Measurements from ENCODE around the gene CCL24. TPM values are rescaled to one million over a fixed set of nuclear protein-coding genes. Genes with fewer than 3 reads are reported as not detected.

The CCL24 gene
- total and polyA plus RNA-seq, 2 of the 4 experiments (the other 2 are of a cell fraction): not detected

- Histone ChIP-seq H3K4me2 (ENCODE audit: low read depth, low read length) (no peak within 1 kb of the TSS), H2AFZ (replicated peaks; ENCODE audit: low read length, poor library complexity) (peak within 1 kb of the TSS; percentile 40), H3K9me1 (ENCODE audit: insufficient read depth, low read length) (no peaks in the 10 kb centered on the region), H3K27ac (ENCODE audit: insufficient read depth, low read length) (no peak within 1 kb of the TSS), H2BK5ac (ENCODE audit: low read depth, low read length, poor library complexity, severe bottlenecking) (no peak within 1 kb of the TSS), H3K18ac (ENCODE audit: low read depth, low read length) (no peak within 1 kb of the TSS), H3K9me3 (ENCODE audit: control insufficient read depth, insufficient read depth, low read length) (no peaks in the 10 kb centered on the region), H3K4me1 (ENCODE audit: control insufficient read depth, insufficient read depth, low read length) (peaks cover 3% of the 10 kb centered on the region; the same call in 1 of the 2 replicates), H3K36me3 (ENCODE audit: control insufficient read depth, insufficient read depth, low read length) (no peaks in the 10 kb centered on the region), H3K14ac (replicated peaks; ENCODE audit: low read depth, low read length) (no peak within 1 kb of the TSS), H3K4me3 (ENCODE audit: insufficient read depth, low read depth, low read length) (no peak within 1 kb of the TSS), H2AK5ac (ENCODE audit: low read depth, low read length) (peak within 1 kb of the TSS; percentile 23; the same call in 1 of the 2 replicates), H3K27me3 (ENCODE audit: control insufficient read depth, insufficient read depth, low read length) (peaks cover 7% of the 10 kb centered on the region), H2AK9ac (replicated peaks; ENCODE audit: low read depth, low read length, poor library complexity) (peak within 1 kb of the TSS; percentile 0), H2BK15ac (ENCODE audit: low read depth, low read length) (no peak within 1 kb of the TSS; the same call in 2 of the 3 replicates), H2BK120ac (ENCODE audit: low read depth, low read length) (no peak within 1 kb of the TSS), H3K23ac (ENCODE audit: low read depth, low read length) (no peak within 1 kb of the TSS), H3K56ac (ENCODE audit: extremely low read depth, insufficient read depth, low read length) (no peak within 1 kb of the TSS), H3K79me1 (ENCODE audit: low read depth in 1 of 2, low read length in 2 of 2) (no peaks in the 10 kb centered on the region), H3K4ac (ENCODE audit: low read depth, low read length) (no peak within 1 kb of the TSS), H2BK20ac (ENCODE audit: low read depth, low read length) (no peak within 1 kb of the TSS; the same call in 1 of the 2 replicates), H4K91ac (ENCODE audit: insufficient read depth, low read depth, low read length) (peak within 1 kb of the TSS; percentile 29; the same call in 1 of the 2 replicates), H4K8ac (ENCODE audit: low read depth in 2 of 2, low read length in 2 of 2) (no peak within 1 kb of the TSS), H3K9ac (ENCODE audit: low read depth, low read length) (no peak within 1 kb of the TSS), H4K20me1 (ENCODE audit: insufficient read depth, low read length) (no peaks in the 10 kb centered on the region), H4K5ac (ENCODE audit: low read depth, low read length) (no peak within 1 kb of the TSS)
- ATAC-seq (ENCODE audit: low read depth) (peak; percentile 73), DNase-seq (peak; percentile 79)
- dilution Hi-C loops (cut with HindIII; ENCODE audit: low sequenced_read_pairs, unreplicated experiment): no loop called here
- ChIA-PET CTCF (no interaction called here), POLR2A (ENCODE audit: unreplicated experiment) (no interaction called here)
- WGBS, 2 experiments (ENCODE audit: extremely low coverage in 2 of 2, insufficient read length in 1 of 2): 40% methylated on average over 2 of the region's 9 CpGs; no CpG with 5 or more reads in 1 of the 2 experiments
- intact Hi-C loops (cut with micrococcal nuclease): loop anchor here (1.0 kb wide), 1 partner anchor 89 kb away; no protein-coding TSS in a partner anchor
- no TSS peak for BruUV-seq (replicated peaks)
- in situ Hi-C loops (cut with MboI; ENCODE audit: low sequenced_read_pairs): no loop called here
- TF ChIP-seq RAD21 (IDR thresholded peaks at IDR 0.05; ENCODE audit: low read length) (no peak), MXI1 (IDR thresholded peaks at IDR 0.05; ENCODE audit: borderline replicate concordance, low read depth, low read length) (no peak), CHD1 (IDR thresholded peaks at IDR 0.05; ENCODE audit: low read depth, low read length) (no peak), MAZ (IDR thresholded peaks at IDR 0.05; ENCODE audit: borderline replicate concordance, low read depth, low read length) (no peak), FOS (IDR thresholded peaks at IDR 0.05; ENCODE audit: low read depth, low read length) (no peak), RCOR1 (IDR thresholded peaks at IDR 0.05; ENCODE audit: insufficient replicate concordance, low read length) (no peak), SMC3 (IDR thresholded peaks at IDR 0.05; ENCODE audit: low read depth, low read length) (no peak), CTCF (conservative IDR thresholded peaks at IDR 0.05; ENCODE audit: low read depth, low read length) (no peak), RFX5 (IDR thresholded peaks at IDR 0.05; ENCODE audit: low read depth, low read length) (no peak), BHLHE40 (IDR thresholded peaks at IDR 0.05; ENCODE audit: low read depth, low read length) (no peak), POLR2A (IDR thresholded peaks at IDR 0.05; ENCODE audit: low read depth, low read length) (no peak), MAFK (IDR thresholded peaks at IDR 0.05; ENCODE audit: low read depth, low read length) (peak; percentile 49), CEBPB (IDR thresholded peaks at IDR 0.05; ENCODE audit: low read depth, low read length) (no peak), NFE2L2 (IDR thresholded peaks at IDR 0.05; ENCODE audit: low read depth, low read length) (peak; percentile 38; the same call in 1 of the 2 replicates)
- TF ChIP-seq, protein P1, sequence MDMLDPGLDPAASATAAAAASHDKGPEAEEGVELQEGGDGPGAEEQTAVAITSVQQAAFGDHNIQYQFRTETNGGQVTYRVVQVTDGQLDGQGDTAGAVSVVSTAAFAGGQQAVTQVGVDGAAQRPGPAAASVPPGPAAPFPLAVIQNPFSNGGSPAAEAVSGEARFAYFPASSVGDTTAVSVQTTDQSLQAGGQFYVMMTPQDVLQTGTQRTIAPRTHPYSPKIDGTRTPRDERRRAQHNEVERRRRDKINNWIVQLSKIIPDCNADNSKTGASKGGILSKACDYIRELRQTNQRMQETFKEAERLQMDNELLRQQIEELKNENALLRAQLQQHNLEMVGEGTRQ (IDR thresholded peaks at IDR 0.05; ENCODE audit: low read depth, low read length): no peak
Measured at GRCh38 chr7:75772081-75773077, 41.2 kb downstream of the CCL24 start, which contains the start of gene CCL26. TSS of gene CCL26 (minus strand) at chr7:75772211. CDS start at chr7:75772176, 35 bp downstream.

All from IMR-90 (cell line).